ENCODE measurements around the gene SNX33.
A peak's percentile ranks its signal among the peaks of the same experiment; 100 is the strongest.
"Not testable (repeated sequence)": the region's sequence is repeated elsewhere in the genome, so short reads cannot be mapped to it uniquely, and the experiment has no call there.

The SNX33 gene, protein sequence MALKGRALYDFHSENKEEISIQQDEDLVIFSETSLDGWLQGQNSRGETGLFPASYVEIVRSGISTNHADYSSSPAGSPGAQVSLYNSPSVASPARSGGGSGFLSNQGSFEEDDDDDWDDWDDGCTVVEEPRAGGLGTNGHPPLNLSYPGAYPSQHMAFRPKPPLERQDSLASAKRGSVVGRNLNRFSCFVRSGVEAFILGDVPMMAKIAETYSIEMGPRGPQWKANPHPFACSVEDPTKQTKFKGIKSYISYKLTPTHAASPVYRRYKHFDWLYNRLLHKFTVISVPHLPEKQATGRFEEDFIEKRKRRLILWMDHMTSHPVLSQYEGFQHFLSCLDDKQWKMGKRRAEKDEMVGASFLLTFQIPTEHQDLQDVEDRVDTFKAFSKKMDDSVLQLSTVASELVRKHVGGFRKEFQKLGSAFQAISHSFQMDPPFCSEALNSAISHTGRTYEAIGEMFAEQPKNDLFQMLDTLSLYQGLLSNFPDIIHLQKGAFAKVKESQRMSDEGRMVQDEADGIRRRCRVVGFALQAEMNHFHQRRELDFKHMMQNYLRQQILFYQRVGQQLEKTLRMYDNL

DNA sequence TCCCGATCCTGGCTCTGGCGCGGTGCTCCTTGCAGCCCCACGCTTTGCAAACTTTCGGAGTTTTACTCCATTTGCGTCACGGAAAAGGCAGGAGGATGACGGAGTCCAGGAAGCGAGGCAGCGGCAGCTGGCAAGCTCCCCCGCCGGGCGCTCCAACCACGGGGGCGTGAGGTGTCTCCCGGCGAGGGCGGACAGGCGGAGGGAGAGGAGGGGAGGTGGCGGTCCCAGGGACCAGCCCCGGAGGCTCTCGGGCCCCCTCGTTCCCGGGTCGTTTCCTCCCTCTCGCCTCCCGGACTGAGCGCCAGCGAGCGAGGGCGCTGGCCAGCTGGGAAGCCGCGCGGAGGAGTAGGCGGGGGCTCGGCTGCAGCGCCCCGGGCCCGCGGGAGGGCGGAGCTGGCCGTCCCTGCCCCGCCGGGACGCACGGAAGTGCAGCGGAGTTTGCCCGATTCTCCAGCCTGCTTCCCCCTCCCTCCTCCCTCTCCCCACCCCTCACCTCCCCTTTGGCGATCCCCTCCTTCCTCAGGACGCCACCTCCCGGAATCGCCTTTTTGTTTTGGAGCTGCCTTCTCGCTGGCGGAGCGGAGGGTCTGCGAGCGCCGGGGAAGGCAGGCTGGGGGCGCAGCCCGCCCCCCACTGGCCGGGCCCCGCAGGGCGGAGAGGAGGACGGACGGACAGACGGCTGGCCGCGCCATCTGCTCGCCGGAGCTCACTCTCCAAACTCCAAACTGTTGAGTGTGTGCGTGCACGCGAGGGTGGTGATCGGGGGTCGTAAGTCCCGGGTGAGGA lies at the start of gene SNX33:
SNX33 (plus strand) TSS at position 543 of the 786 bp plus-strand sequence. CDS start 1,191 bp downstream, outside the sequence.
- Histone ChIP-seq H3K27ac (peak within 1 kb of the TSS; percentile 78 to 98 (median 94)), H3K4me3 (peak within 1 kb of the TSS; percentile 63 to 88 (median 79))

DNA sequence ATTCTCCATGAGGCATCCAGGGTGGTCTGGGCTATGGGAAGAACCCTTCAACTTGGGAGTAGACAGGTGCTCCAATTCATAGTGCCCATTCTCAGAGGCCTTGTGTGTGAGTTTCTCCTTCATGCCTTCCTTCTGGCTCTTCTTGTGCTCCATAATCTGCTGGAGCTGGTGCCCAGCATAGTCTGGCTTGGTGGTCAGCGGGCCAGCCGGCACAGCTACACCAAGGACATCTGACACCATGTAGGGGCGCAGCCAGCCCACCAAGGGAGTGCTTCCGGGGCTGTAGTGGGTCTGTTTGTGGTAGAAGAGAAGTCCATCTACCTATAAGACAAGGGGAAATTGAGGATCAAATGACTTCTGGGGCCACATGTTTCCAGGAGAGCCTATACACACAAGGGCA lies 49.4 kb upstream of the SNX33 start:
- Histone ChIP-seq H3K4me3 (no peak overlapping the region), H3K27ac (peak overlapping the region in 10 of 21 experiments; percentile 12 to 66 (median 43))

- Histone ChIP-seq H3K4me3 (no peak overlapping the region), H3K27ac (peak overlapping the region in 6 of 21 experiments; percentile 37 to 52 (median 42))
Measured at GRCh38 chr15:75599401-75599800, 48.3 kb upstream of the SNX33 start.

DNA sequence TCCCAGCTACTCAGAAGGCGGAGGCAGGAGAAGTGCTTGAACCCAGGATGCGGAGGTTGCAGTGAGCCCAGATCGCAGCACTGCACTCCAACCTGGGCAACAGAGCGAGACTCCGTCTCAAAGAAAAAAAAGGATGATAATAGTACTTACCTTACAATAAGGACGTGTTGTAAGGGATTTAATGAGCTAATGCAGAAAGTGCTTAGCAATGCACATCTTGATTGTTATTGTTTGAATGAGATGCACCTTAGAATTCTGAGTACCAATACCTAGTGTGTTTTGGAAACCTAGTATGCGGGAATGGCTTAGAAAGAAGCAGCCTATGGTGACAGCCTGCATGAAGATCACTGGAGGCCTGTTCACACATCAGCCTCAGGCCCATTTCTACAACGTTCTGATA lies 41.7 kb upstream of the SNX33 start:
- H3K4me3 ChIP-seq: no peak overlapping the region
- peak overlapping the region in 11 of 21 experiments; percentile 3 to 90 (median 63) for H3K27ac ChIP-seq

DNA sequence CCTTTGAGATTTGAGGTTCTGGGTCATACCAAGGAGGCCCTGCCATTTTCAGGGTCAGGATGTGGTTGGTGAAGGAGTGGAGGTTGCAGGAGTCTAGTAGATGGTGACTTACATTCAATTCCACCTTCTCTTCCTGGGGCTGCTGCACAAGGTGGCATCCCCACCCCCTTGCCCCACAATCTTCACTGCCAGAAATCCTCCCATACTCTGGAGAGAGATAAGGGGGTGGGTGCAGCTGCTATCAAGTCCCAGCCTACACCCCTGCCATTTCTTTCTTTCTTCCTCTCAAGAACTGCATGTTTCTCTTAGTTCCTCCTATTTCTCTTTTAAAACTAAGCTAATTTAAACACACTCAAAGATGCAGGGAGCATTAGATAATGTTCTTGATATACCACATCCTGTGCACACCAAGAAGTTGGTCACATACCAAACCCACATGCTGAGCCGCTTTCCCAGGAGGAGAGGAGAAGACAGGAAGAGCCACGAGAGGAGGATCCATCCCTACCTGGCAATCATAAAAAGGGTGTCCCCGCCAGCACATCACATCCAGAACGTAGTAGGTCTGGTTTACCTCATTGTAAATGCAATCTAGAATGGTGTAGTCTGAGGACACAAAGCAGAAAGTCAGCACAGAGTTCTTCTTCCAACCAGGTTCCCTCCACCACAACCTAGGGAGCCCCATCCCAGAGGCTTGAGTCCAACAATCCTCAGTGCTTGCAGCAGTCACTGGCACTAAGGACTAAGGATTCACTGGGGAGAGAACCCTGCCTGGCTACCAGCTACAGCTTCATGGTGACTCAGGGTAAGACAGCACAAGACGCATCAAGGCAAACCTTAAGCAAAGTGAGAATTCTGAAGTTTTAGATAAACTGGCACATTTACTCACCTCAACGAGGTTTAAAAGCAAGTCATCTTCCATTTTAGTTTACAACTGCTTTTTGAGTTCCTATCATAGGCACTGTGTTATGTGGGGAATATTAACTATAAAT lies 40.7 kb upstream of the SNX33 start:
- Histone ChIP-seq H3K4me3 (no peak overlapping the region), H3K27ac (peak overlapping the region in 12 of 21 experiments; percentile 3 to 90 (median 62))

GRCh38 chr15:75616766-75617165 lies 30.9 kb upstream of the SNX33 start:
- H3K27ac ChIP-seq: no peak overlapping the region

GRCh38 chr15:75620058-75620820 lies 27.5 kb upstream of the SNX33 start:
- Histone ChIP-seq H3K4me3 (peak overlapping the region in 1 of 7 experiments; percentile 20), H3K27ac (peak overlapping the region in 19 of 21 experiments; percentile 25 to 86 (median 74))

More at GRCh38 chr15:75616766-75617165, 30.9 kb upstream of the SNX33 start:
- no peak overlapping the region for H3K4me3 ChIP-seq

- peak overlapping the region in 1 of 7 experiments; percentile 20 for H3K4me3 ChIP-seq
- H3K27ac ChIP-seq: peak overlapping the region in 20 of 21 experiments; percentile 21 to 86 (median 75)
Measured at GRCh38 chr15:75620841-75621391, 26.8 kb upstream of the SNX33 start.

- H3K27ac ChIP-seq: peak overlapping the region in 11 of 21 experiments; percentile 11 to 82 (median 43)
- H3K4me3 ChIP-seq: no peak overlapping the region
Measured at GRCh38 chr15:75622505-75622904, 25.2 kb upstream of the SNX33 start.

GRCh38 chr15:75625542-75626347 lies 22.0 kb upstream of the SNX33 start, which contains the start of gene SNUPN:
Gene SNUPN, minus strand, starts transcription at chr15:75625725. Its CDS starts 4,674 bp downstream, at chr15:75621051.
- Histone ChIP-seq H3K27ac (peak within 1 kb of the TSS; percentile 89 to 99 (median 96)), H3K4me3 (peak within 1 kb of the TSS; percentile 75 to 98 (median 87))

DNA sequence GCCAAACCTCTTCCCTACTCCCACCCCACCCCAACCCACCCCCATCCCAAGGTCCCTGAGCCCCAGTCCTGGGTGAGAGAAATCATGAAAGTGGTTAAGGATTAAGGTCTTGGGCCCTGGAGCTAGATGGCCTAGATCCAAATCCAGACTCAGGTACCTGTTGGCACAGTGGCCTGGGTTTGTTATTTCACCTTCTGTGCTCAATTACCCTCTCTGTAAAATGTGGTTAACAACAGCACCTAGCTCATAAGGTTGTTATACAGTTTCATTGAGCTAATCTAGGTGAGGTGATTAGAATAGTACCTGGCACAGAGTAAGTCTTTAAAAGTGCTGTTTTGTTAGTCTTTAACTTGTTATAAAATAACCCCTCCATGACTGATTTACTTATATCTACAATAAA lies 15.8 kb upstream of the SNX33 start:
- no peak overlapping the region for H3K4me3 ChIP-seq

GRCh38 chr15:75633922-75634321 lies 13.8 kb upstream of the SNX33 start:
- not testable (repeated sequence) for H3K4me3 ChIP-seq, H3K27ac ChIP-seq

More for the DNA sequence above, 15.8 kb upstream of the SNX33 start:
- no peak overlapping the region for H3K27ac ChIP-seq

DNA sequence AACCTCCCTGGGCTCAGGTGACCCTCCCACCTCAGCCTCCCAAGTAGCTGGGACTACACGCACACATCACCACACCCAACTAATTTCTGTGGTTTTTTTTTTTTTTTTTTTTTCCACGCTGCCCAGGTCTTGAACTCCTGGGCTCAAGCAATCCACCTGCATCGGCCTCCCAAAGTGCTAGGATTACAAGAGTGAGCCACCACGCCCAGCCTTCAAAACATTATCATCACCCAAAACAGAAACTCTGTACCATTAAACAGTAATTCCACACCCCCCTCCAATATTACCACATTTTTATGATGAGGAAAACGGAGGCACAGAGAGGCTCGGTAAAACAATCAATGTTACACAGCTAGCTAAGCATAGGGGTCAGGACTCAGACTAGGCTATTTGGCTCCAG lies 11.7 kb upstream of the SNX33 start:
- H3K27ac ChIP-seq: no peak overlapping the region
- H3K4me3 ChIP-seq: no peak overlapping the region

GRCh38 chr15:75637245-75638009 lies 10.3 kb upstream of the SNX33 start:
- Histone ChIP-seq H3K4me3 (peak overlapping the region in 2 of 7 experiments; percentile 79 to 99), H3K27ac (peak overlapping the region in 14 of 21 experiments; percentile 40 to 98 (median 92))

DNA sequence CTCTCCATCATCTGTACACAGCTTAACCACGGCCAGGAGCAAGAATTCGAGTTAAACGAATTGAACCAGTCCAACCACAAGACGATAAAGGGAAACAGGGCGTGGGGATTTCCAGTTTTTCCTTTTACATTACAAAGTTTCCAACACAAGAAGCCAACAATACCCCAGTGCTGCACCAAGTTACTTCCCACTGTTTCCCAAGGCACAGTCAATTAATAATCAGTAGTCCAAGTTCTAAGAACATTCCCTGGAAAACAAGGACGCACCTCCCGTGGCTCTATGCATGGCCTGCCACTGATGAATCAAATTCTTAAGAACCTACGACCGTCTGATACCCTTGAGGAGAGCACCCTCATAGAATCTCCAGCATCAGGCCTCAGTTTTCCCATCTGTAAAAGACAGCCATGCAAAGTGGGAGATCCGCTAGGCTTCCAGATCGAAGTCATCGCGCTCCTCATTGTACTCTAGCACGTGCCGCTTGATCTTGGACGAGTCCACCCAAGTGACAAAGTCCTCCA lies 8.5 kb upstream of the SNX33 start:
- H3K27ac ChIP-seq: peak overlapping the region; percentile 87 to 98 (median 94)

More for the DNA sequence above, 8.5 kb upstream of the SNX33 start:
- peak overlapping the region; percentile 57 to 99 (median 84) for H3K4me3 ChIP-seq
